Measurements from ENCODE around the gene RBP2.

RBP2 gene

GRCh38 chr3:139481116-139481515 is 4.8 kb upstream of the RBP2 start:
- DNase-seq (ENCODE audit: low read depth in 2 of 2), result no peak

- DNase-seq (ENCODE audit: low read depth in 2 of 2), result no peak
Observed at GRCh38 chr3:139480585-139480984, 4.3 kb upstream of the RBP2 start.

DNA sequence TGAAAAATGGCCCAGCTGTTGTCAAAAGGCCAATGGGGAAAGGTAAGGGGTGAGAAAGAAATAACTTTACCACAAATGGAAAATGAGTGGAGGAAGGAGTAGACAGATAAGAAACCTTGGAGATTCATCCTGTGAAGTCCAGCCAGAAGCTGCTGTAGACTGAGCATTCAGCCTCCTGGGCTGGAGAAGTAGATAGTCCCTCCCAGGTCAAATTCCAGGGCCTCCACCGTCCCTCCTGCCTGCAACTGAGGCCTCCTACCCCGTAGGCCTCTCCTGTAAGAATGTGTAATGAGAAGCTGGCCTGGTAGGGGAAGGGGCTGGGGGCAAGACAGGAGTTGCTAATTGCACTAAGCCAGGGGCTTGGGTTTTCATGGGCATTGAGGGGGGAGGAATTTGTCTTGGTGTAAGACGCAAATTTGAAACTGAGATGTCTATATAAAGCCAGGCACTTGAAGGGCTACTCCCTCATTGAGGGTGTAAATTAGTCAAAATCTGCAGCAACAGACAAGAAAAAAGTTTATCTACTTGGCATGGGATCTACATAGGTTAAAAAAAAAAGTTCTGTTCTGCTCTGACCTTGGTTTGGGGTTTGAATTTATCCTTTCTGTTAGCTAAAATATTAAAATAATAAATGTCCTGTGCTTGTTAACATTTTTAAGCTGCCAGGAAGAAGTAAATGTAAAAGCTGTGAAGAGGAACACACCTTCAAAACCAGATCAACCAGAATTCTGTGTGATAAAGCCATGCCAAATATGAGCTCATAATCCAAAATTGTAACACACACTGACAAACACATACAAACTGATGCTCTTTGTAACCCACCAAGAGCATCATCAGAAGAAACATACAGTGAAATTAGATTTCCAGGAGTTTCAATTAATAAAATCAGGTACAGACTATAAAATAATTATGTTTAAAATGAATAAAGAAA is 1.7 kb upstream of the RBP2 start:
- no peak for DNase-seq (ENCODE audit: low read depth in 2 of 2)

- no peak for DNase-seq (ENCODE audit: low read depth in 2 of 2)
Observed at GRCh38 chr3:139473155-139473771, 3.1 kb downstream of the RBP2 start.

DNA sequence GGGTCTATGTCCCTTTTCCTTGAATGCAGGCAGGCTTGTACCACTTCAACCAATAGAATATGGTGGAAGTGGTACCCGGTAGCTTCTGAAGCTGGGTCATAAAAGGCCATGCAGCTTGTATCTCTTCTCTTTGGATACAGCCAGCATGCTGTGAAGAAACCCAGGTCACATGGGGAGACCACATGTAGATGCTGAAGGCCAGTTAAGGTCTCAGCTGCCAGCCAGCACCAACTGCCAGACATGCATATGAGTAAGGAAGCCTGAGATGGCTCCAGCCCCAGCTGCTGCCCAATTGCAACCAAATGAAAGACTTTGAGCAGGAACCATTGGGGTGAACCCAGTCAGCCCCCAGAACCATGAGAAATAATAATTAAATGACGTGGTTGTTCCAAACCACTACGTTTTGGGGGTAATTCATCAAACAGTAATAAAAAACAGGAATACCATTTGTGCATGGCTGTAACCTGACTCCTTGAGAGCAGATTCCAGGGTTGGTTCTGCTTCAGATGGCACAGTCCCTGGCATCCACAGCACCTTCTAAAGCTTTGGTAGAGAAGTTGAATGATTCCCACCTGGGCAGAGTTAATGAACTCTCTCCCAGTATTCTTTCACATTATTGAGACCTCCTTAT is 3.8 kb downstream of the RBP2 start:
- DNase-seq (ENCODE audit: low read depth in 2 of 2), result no peak

GRCh38 chr3:139470199-139470598 is 6.1 kb downstream of the RBP2 start:
- DNase-seq (ENCODE audit: low read depth in 2 of 2), result no peak

DNA sequence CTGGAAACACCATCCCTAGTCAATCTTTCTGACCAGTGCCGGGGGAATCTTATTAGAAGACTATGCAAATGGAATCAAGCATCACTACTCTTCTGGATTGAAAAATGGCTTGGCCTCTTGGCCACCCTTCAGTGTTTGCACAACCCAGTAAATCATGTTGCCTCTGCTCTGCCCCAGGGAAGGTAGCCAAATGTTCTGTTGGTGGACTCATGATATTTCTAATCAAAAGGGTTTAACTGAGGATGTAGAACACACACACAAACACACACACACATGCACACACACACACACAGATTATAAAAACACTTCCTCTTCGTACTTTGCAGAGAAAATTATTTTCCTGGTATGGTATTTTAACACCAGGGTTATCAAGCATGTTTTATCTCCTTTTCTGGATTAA is 7.9 kb downstream of the RBP2 start:
- DNase-seq (ENCODE audit: low read depth in 2 of 2), result no peak

- DNase-seq (ENCODE audit: low read depth in 2 of 2), result no peak
Observed at GRCh38 chr3:139466360-139466759, 10.0 kb downstream of the RBP2 start.

GRCh38 chr3:139465636-139466035 is 10.7 kb downstream of the RBP2 start:
- DNase-seq (ENCODE audit: low read depth in 2 of 2), result no peak

GRCh38 chr3:139463466-139463865 is 12.8 kb downstream of the RBP2 start:
- no peak for DNase-seq (ENCODE audit: low read depth in 2 of 2)

- DNase-seq (ENCODE audit: low read depth in 2 of 2), result no peak
Observed at GRCh38 chr3:139460529-139460928, 15.8 kb downstream of the RBP2 start.

- DNase-seq (ENCODE audit: low read depth in 2 of 2), result no peak
Observed at GRCh38 chr3:139460076-139460475, 16.2 kb downstream of the RBP2 start.

DNA sequence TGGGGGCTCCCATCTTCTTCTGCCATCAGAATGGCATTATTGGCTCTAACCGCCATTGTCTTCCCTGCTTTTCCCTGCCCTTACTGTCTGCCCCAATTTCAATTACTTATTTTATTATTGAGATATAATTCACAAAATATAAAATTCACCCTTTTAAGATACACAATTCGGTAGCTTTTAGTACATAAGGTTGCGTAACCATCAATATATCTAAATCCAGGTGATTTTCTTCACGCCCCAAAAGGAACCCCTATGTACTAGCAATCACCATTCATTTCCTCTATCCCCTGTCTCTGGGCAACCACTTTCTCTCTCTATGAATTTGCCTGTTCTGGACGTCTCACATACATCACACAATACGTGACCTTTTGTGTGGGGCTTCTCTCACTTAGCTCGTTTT is 18.0 kb downstream of the RBP2 start:
- DNase-seq (ENCODE audit: low read depth in 2 of 2), result no peak

GRCh38 chr3:139457066-139457465 is 19.2 kb downstream of the RBP2 start:
- DNase-seq (ENCODE audit: low read depth in 2 of 2), result no peak

DNA sequence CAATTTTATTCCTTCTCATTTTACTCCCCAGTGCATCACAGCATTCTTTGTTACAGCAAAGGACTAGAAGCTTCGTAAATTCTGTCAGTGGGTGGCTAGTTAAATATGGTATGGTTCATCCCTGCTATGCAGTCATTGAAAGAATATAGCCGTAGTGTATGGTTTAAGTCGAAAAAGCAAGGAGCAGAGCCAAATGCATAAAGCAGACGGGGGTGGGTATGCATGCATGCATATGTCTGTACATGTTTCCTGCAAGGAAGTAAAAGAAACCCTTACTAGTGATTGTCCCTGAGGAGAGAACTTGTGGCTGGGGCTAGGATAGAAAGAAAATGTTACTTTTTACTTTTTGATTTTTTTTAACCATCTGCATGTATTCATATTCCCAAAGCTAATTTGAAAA is 19.9 kb downstream of the RBP2 start:
- DNase-seq (ENCODE audit: low read depth in 2 of 2), result no peak

DNA sequence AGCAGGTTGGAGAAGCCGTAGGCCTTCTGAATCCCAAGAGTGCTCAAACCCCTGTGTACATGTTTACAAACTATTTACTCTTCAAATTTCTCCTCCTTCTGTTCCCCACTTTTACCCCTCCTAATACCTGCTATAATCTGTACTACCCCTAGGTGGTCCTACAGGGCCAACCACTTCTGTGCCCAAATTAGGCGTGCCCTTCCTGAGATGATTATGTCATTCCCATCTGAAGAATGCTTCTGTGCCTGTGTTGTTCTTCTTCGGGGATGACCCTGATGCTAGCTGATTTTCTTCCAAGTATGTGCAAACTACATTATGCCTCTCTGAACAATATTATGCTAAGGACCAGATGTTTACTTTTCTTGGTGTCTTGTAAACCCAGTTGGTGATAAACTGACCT is 20.5 kb downstream of the RBP2 start:
- no peak for DNase-seq (ENCODE audit: low read depth in 2 of 2)

DNA sequence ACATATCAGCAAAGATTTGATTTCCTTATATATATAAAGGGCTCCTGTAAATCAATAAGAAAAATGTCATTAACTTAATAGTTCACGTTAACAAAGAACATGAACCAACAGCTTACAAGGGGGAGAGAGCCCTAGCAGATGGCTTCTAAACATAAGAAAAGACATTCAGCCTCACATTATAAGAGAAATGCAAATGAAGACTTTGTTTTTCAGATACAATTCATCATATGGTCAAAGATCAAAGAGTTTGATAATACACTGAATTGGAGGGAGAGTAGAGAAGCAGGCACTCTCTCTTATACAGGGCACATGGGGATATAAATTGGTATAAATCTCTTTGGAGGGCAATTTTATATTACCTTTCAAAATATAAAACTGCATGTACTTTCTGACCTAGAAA is 21.1 kb downstream of the RBP2 start:
- no peak for DNase-seq (ENCODE audit: low read depth in 2 of 2)

DNA sequence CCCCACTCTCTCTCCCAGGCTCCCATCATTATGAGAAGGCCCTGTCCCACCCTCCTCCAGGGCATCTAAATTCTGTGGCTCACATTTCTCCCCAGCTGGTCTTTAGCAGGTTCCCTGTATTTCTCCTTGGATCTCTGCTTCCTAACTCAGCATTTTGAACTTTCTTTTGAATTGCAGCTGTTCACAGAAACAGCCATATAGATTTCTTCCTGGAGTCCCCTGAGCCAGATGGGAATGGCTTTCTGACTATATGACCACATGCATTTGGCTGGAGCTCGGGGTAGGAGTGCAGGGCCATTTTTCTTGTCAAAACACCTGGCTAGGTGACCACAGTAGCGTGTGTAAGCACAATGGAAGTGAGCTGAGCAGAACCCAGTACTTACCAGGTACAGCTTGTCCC is 22.0 kb downstream of the RBP2 start:
- DNase-seq (ENCODE audit: low read depth in 2 of 2), result no peak

DNA sequence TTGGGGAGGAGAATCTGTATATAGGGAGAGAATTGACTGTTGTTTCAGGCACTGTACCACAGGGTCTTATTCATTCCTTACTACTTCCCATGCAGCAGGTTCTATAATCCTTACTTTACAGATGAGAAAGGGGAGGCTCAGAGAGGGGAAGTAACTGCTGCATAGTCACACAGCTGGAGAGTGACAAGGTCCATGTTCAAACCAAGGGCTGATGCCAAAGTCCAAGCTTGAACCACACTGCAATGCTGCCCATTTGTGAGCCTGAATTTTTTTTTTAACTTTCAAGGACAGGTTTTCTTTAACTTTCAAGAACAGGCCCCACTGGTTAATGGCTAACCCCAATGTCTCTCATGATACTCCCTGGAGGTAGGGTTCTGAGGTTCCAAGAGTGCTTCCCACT is 26.2 kb downstream of the RBP2 start:
- DNase-seq (ENCODE audit: low read depth in 2 of 2), result no peak

- no peak for DNase-seq (ENCODE audit: low read depth in 2 of 2)
Observed at GRCh38 chr3:139449566-139449965, 26.8 kb downstream of the RBP2 start.

- no peak for DNase-seq (ENCODE audit: low read depth in 2 of 2)
Observed at GRCh38 chr3:139448104-139448503, 28.2 kb downstream of the RBP2 start.

DNA sequence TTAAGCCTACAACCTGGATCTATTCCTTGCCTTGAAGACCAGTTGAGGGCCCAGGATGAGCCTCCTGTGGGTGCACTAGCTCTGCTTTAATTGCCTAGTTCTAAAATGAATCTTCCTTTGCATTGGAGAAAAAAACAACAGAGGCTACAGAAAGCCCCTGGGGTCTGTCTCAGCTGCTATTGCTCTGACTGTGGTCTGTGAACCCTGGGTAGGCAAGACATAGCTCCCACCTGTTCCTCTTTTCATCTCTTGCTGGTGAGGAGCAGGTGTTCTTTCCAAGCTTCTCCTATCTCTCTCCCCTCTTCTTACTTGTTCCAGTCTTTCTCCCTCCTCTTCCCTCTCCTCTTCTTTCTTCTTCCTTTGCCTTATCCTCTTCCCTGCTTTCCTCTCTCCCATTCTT is 28.8 kb downstream of the RBP2 start:
- DNase-seq (ENCODE audit: low read depth in 2 of 2), result no peak

GRCh38 chr3:139444446-139444845 is 31.9 kb downstream of the RBP2 start:
- no peak for DNase-seq (ENCODE audit: low read depth in 2 of 2)

Measured in stimulated activated CD8-positive, alpha-beta memory T cell treated with anti-CD3 and anti-CD28 coated beads, Interleukin-2, amount 100 ng/mL, for 1 hour (primary cell).